ENCODE data around the gene MNX1.

The MNX1 gene

GRCh38 chr7:156966387-156966786 is 44.1 kb downstream of the MNX1 start:
- DNase-seq: no peak

- no peak for DNase-seq
Measured at GRCh38 chr7:156964971-156965370, 45.5 kb downstream of the MNX1 start.

- no peak for DNase-seq
Measured at GRCh38 chr7:156963472-156963871, 47.0 kb downstream of the MNX1 start.

GRCh38 chr7:156962897-156963296 is 47.6 kb downstream of the MNX1 start:
- DNase-seq: no peak

- no peak for DNase-seq
Measured at GRCh38 chr7:156962145-156962544, 48.3 kb downstream of the MNX1 start.

GRCh38 chr7:156956727-156957126 is 53.7 kb downstream of the MNX1 start:
- no peak for DNase-seq

- no peak for DNase-seq
Measured at GRCh38 chr7:156954941-156955340, 55.5 kb downstream of the MNX1 start.

Data from stimulated activated CD4-positive, alpha-beta T cell treated with anti-CD3 and anti-CD28 coated beads, Interleukin-1b, Interleukin-23, amount 100 ng/mL, for 48 hours (primary cell).